NCI-H526 treated with DMSO at 0.1 percent for 48 hours (cell line): ENCODE measurements around the gene AP1AR.

Source experiments
- DNase-seq: peaks from one replicate; lab custom pipeline; 2025; lab: John Stamatoyannopoulos, UW

The AP1AR gene

DNA sequence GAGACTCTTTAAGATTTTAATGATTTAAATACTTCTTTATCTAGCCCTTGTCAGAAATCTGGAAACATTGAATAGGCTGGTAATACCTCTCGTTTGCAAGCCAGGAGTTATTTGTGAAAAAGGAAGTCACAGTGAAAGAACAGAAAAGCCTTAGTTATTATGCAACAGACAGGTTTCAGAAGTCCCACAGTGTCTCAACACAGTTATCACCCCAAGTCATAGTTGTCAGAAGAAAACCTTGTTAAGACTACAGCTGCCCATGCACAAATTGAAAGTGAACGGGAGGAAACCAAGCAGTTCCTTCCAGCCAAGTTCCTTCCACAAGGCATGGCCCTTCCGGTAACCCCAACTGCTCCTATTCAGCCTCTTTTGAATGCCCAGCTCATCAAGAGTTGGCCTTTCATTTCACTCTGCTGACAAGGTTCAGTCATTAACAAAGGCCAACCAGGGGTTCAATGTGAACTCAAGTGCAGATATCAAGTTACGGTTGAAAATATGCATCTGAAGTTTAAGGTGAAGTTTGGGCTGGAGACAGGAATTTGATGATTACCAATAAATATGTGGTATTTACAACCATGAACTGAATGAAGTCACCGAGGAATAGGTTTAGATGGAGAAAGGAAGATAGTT lies 81.1 kb downstream of the AP1AR start:
- DNase-seq = no peak

DNA sequence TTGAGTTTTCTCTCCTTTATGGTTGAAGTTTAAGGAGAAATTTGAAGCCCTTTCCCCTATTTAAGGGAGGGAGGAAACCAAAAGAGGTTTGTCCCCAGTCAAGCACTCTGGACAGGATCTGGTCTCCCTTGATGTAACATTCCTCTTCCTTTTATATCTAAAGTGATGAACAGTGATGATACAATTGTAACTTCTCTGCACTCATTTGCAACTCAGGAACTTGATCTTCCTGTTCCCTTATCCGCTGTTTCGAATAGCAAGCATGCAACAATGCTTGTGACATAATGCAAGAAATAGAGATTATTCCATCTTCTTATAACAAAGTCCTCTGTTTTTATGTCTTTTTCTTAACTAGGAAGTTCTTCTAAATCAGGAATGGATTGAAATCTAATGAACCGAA lies 83.9 kb downstream of the AP1AR start:
- DNase-seq = no peak

DNA sequence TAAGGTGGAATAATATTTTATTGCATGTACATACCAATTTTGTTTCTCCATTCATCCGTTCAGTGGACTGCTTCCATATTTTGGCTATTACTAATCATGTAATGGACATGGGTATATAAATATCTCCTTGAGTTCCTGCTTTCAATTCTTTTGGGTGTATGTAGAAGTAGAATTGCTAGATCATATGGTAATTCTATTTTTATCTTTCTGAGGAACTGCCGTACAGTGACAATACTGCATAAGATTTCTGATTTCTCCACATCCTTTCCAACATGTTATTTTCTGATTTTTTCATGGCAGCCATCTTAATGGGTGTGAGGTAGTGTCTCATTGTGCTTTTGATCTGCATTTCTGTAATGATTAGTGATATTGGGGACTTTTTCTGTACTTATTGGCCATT lies 84.8 kb downstream of the AP1AR start:
- DNase-seq = no peak

DNA sequence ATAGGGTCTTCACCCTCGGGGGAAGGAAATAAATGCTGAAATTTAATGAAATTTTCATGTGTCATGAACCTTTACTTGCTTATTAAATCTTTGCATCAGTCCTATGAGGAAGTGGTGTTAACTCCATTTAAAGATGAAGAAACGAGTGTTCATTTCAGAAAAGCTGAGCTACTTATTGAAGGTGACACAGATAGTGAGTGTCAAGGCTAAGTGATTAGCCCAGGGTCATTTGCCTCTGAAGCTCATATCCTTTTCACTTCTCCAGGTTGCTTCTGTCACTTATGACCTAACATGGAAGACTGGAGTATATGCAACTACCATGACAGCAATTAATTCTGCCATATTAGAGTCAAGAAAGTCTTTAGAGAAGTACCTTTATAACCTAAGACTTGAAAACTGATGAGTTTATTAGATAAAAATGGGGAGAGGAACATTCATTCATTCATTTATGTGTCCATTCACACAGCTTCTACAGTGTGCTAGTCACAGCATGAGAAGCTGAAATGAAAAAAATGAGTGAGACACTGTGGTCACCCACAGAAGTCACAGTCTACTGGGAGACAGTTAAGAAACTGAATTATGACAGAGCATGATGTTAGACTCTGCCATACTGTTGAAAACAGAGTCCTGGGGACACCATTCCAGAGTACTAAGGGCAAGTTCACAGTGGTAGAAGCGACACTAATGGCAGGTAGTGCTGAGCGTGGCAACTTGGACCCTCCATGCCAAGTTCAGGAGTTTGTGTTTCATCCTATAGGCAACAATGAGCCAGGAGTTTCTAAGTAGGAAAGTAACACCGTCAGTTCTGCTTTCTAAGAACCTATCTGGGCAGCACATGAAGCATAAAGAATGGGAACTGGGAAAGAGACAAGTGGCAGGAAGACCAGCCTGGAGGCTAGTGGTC lies 86.9 kb downstream of the AP1AR start:
- DNase-seq = no peak
